Naive thymus-derived CD4-positive, alpha-beta T cell (primary cell): ENCODE data around the gene BPI. TPM values are rescaled to one million over a fixed set of nuclear protein-coding genes. Genes with fewer than 3 reads are reported as not detected.
"Not testable (repeated sequence)": the region's sequence is repeated elsewhere in the genome, so short reads cannot be mapped to it uniquely, and the experiment has no call there.

Experiments
- ATAC-seq: fragments of 150-1000 bp; cut with Tn5 transposase; 2 replicates; pipeline ENCODE4 v1.10.0; 2021; ENCODE audit warnings: mild to moderate bottlenecking, moderate library complexity
- CTCF ChIA-PET: fragments of 350-600 bp; sonication (Branson Sonifier 250); formaldehyde crosslinking; loops from one replicate; lab custom pipeline; 2021; ENCODE audit warnings: antibody characterized with exemption; lab: Charles Lee
- POLR2A ChIA-PET: fragments of 350-600 bp; sonication (Branson Sonifier 250); formaldehyde crosslinking; loops from one replicate; lab custom pipeline; 2021; ENCODE audit warnings: antibody characterized with exemption, inconsistent platforms; lab: Charles Lee
- DNase-seq, 9 donors: peaks; one replicate each; pipeline versions ENCODE4 v3.0.0 to v3.0.0-alpha.2; 2020 to 2022; ENCODE audit warnings: mixed read lengths in 1 of 9
- H3K27ac ChIP-seq: one replicate; pipeline ENCODE4 v1.7.0; 2013; ENCODE audit warnings: mild to moderate bottlenecking, low read depth, low read length, moderate library complexity
- H3K27me3 ChIP-seq, 2 donors: one replicate each; pipeline ENCODE4 v1.7.0; 2013; ENCODE audit warnings: low read length in 2 of 2, mild to moderate bottlenecking in 2 of 2, moderate library complexity in 2 of 2; ENCODE audit not compliant: control insufficient read depth in 2 of 2, insufficient read depth in 2 of 2
- H3K36me3 ChIP-seq, 3 experiments: 1 replicate in 2 of 3; 2 replicates in 1 of 3; pipeline ENCODE4 v1.7.0; 2013; ENCODE audit warnings: low read length in 3 of 3, mild to moderate bottlenecking in 3 of 3, moderate library complexity in 1 of 3; ENCODE audit not compliant: insufficient read depth in 3 of 3, control insufficient read depth in 2 of 3
- H3K4me1 ChIP-seq, 2 donors: one replicate each; pipeline ENCODE4 v1.7.0; 2013; ENCODE audit warnings: low read length in 2 of 2, mild to moderate bottlenecking in 2 of 2, moderate library complexity in 1 of 2; ENCODE audit not compliant: control insufficient read depth in 2 of 2, insufficient read depth in 2 of 2
- H3K4me3 ChIP-seq: 2 replicates; pipeline ENCODE4 v1.7.0; 2013; ENCODE audit warnings: mild to moderate bottlenecking, low read length
- H3K9me3 ChIP-seq, 3 experiments: 1 replicate in 2 of 3; 2 replicates in 1 of 3; pipeline ENCODE4 v1.7.0; 2013; ENCODE audit warnings: low read length in 3 of 3; ENCODE audit not compliant: control insufficient read depth in 2 of 3
- H3K27ac Mint-ChIP-seq, 9 donors: one replicate each; pipeline ENCODE4 v1.8.0; 2020 to 2022; ENCODE audit warnings: mixed read lengths in 9 of 9, mild to moderate bottlenecking in 8 of 9, moderate library complexity in 5 of 9, inconsistent platforms in 2 of 9
- H3K27me3 Mint-ChIP-seq, 5 donors: one replicate each; pipeline ENCODE4 v1.8.0; 2021 to 2022; ENCODE audit warnings: mixed read lengths in 5 of 5, mild to moderate bottlenecking in 1 of 5
- H3K36me3 Mint-ChIP-seq, 5 donors: one replicate each; pipeline ENCODE4 v1.8.0; 2020 to 2022; ENCODE audit warnings: mixed read lengths in 5 of 5, mild to moderate bottlenecking in 3 of 5, inconsistent platforms in 1 of 5
- H3K4me1 Mint-ChIP-seq, 7 donors: one replicate each; pipeline ENCODE4 v1.8.0; 2020 to 2022; ENCODE audit warnings: mixed read lengths in 7 of 7, mild to moderate bottlenecking in 3 of 7, inconsistent platforms in 1 of 7
- H3K4me3 Mint-ChIP-seq, 10 donors: one replicate each; pipeline ENCODE4 v1.8.0; 2020 to 2022; ENCODE audit warnings: mild to moderate bottlenecking in 10 of 10, mixed read lengths in 10 of 10, moderate library complexity in 6 of 10, inconsistent platforms in 2 of 10
- H3K9me3 Mint-ChIP-seq, 11 donors: one replicate each; pipeline ENCODE4 v1.8.0; 2020 to 2022; ENCODE audit warnings: mixed read lengths in 11 of 11, mild to moderate bottlenecking in 4 of 11, inconsistent platforms in 1 of 11, moderate library complexity in 1 of 11
- intact Hi-C, 2 donors: fragments of 100-400 bp; cut with micrococcal nuclease; formaldehyde crosslinking; loops; one replicate each; pipeline ENCODE4 v1.15.1; 2023
- polyA plus RNA-seq, 2 donors: library from polyadenylated mRNA; unstranded; fragments of 300-500 nt; fragmentation: Illumina TruSeq; gene quantifications; one replicate each; pipeline ENCODE4 v1.2.3, GENCODE V29; 2021
- total RNA-seq, 6 experiments: library from RNA in 5 of 6; stranded (reverse) in 5 of 6; gene quantifications; 1 replicate in 5 of 6; 2 replicates in 1 of 6; pipeline ENCODE4 v1.2.3 and lab custom pipeline; 2021 to 2026

Gene BPI
- total and polyA plus RNA-seq, 7 experiments from 2014 or later = 0.29 to 2.4 TPM; not detected in 5

GRCh38 chr20:38281176-38281915 lies 22.6 kb upstream of the BPI start:
- H3K27me3 ChIP-seq, H3K9me3 Mint-ChIP-seq, H3K36me3 Mint-ChIP-seq, H3K4me1 Mint-ChIP-seq, intact Hi-C loops, H3K27ac Mint-ChIP-seq, H3K9me3 ChIP-seq, H3K4me3 Mint-ChIP-seq, POLR2A ChIA-PET, ATAC-seq, DNase-seq, H3K27ac ChIP-seq, H3K36me3 ChIP-seq, H3K4me3 ChIP-seq, H3K4me1 ChIP-seq: not testable (repeated sequence)
- peaks cover 0 to 19% (median 3%) of the 10 kb centered on the region in 5 donors for H3K27me3 Mint-ChIP-seq
- CTCF ChIA-PET = interaction anchor here (0.8 kb wide), 1 partner anchor 244 kb away, joined by 3 read pairs; no protein-coding TSS in a partner anchor

GRCh38 chr20:38283236-38283635 lies 20.7 kb upstream of the BPI start:
- no peaks in the 10 kb centered on the region for H3K27me3 ChIP-seq
- H3K36me3 Mint-ChIP-seq = no peaks in the 10 kb centered on the region
- ChIA-PET CTCF (no interaction called here), POLR2A (no interaction called here)
- H3K27ac ChIP-seq = no peak overlapping the region
- ATAC-seq (no peak), DNase-seq (no peak)
- H3K36me3 ChIP-seq = no peaks in the 10 kb centered on the region
- peaks cover 0 to 3% (median 0%) of the 10 kb centered on the region in 11 donors for H3K9me3 Mint-ChIP-seq
- H3K4me3 ChIP-seq = no peak overlapping the region
- H3K4me1 Mint-ChIP-seq = peaks cover 0 to 4% (median 0%) of the 10 kb centered on the region in 7 donors
- H3K27ac Mint-ChIP-seq = no peak overlapping the region
- no peaks in the 10 kb centered on the region for H3K9me3 ChIP-seq
- no peaks in the 10 kb centered on the region for H3K4me1 ChIP-seq
- H3K27me3 Mint-ChIP-seq = peaks cover 8 to 29% (median 18%) of the 10 kb centered on the region in 5 donors
- intact Hi-C loops = no loop called here
- H3K4me3 Mint-ChIP-seq = no peak overlapping the region

- peaks cover 9 to 35% (median 20%) of the 10 kb centered on the region in 5 donors for H3K27me3 Mint-ChIP-seq
- H3K36me3 Mint-ChIP-seq, H3K4me3 ChIP-seq, ATAC-seq, H3K27me3 ChIP-seq, intact Hi-C loops, DNase-seq, H3K27ac ChIP-seq, H3K4me3 Mint-ChIP-seq, CTCF ChIA-PET, H3K9me3 ChIP-seq, H3K9me3 Mint-ChIP-seq, H3K4me1 ChIP-seq, H3K4me1 Mint-ChIP-seq, POLR2A ChIA-PET, H3K27ac Mint-ChIP-seq, H3K36me3 ChIP-seq: not testable (repeated sequence)
Observed at GRCh38 chr20:38284066-38284650, 19.8 kb upstream of the BPI start.

- Histone ChIP-seq H3K9me3 (no peaks in the 10 kb centered on the region), H3K36me3 (no peaks in the 10 kb centered on the region), H3K27ac (no peak overlapping the region), H3K4me3 (no peak overlapping the region), H3K4me1 (no peaks in the 10 kb centered on the region), H3K27me3 (no peaks in the 10 kb centered on the region)
- ChIA-PET POLR2A (no interaction called here), CTCF (no interaction called here)
- no peak overlapping the region for H3K4me3 Mint-ChIP-seq
- ATAC-seq = no peak
- peaks cover 0 to 3% (median 0%) of the 10 kb centered on the region in 11 donors for H3K9me3 Mint-ChIP-seq
- no peaks in the 10 kb centered on the region for H3K36me3 Mint-ChIP-seq
- H3K27ac Mint-ChIP-seq = no peak overlapping the region
- peaks cover 0 to 6% (median 0%) of the 10 kb centered on the region in 7 donors for H3K4me1 Mint-ChIP-seq
- intact Hi-C loops = no loop called here
- DNase-seq = no peak
- H3K27me3 Mint-ChIP-seq = peaks cover 9 to 36% (median 22%) of the 10 kb centered on the region in 5 donors
Observed at GRCh38 chr20:38284893-38285444, 19.0 kb upstream of the BPI start.

GRCh38 chr20:38286586-38287531 lies 17.1 kb upstream of the BPI start:
- ATAC-seq = no peak

More at GRCh38 chr20:38286586-38287531, 17.1 kb upstream of the BPI start:
- ChIA-PET POLR2A (no interaction called here), CTCF (no interaction called here)
- H3K27me3 Mint-ChIP-seq = peaks cover 9 to 47% (median 22%) of the 10 kb centered on the region in 5 donors
- Histone ChIP-seq H3K27me3 (no peaks in the 10 kb centered on the region), H3K36me3 (no peaks in the 10 kb centered on the region), H3K4me3 (no peak overlapping the region), H3K27ac (no peak overlapping the region), H3K9me3 (no peaks in the 10 kb centered on the region), H3K4me1 (no peaks in the 10 kb centered on the region)
- H3K36me3 Mint-ChIP-seq = no peaks in the 10 kb centered on the region
- H3K4me1 Mint-ChIP-seq = peaks cover 0 to 6% (median 0%) of the 10 kb centered on the region in 7 donors
- no peak for DNase-seq
- peaks cover 0 to 3% (median 0%) of the 10 kb centered on the region in 11 donors for H3K9me3 Mint-ChIP-seq
- H3K27ac Mint-ChIP-seq = no peak overlapping the region
- intact Hi-C loops = no loop called here
- H3K4me3 Mint-ChIP-seq = no peak overlapping the region
